ENCODE data around the gene PEPD. TPM values are rescaled to one million over a fixed set of nuclear protein-coding genes. Genes with fewer than 3 reads are reported as not detected.

The PEPD gene
- total RNA-seq, 2 donors from 2014 or later, result 52.2 to 67.9 TPM

- no peak overlapping the region for H3K27ac Mint-ChIP-seq
- no peak for DNase-seq
- Histone ChIP-seq H3K27ac (ENCODE audit: low read depth, low read length) (no peak overlapping the region), H3K4me1 (ENCODE audit: control insufficient read depth, insufficient read depth, low read length) (no peaks in the 10 kb centered on the region), H3K27me3 (ENCODE audit: control insufficient read depth, insufficient read depth, low read length, poor library complexity, severe bottlenecking) (no peaks in the 10 kb centered on the region), H3K9ac (ENCODE audit: extremely low read depth, low read length, poor library complexity, severe bottlenecking) (no peak overlapping the region), H3K36me3 (ENCODE audit: control insufficient read depth, insufficient read depth, low read length) (no peaks in the 10 kb centered on the region), H3K4me3 (ENCODE audit: low read length) (no peak overlapping the region), H3K9me3 (ENCODE audit: control insufficient read depth, low read length) (peaks cover 5% of the 10 kb centered on the region)
- H3K27me3 Mint-ChIP-seq (ENCODE audit: insufficient read depth), result no peaks in the 10 kb centered on the region
- H3K4me3 Mint-ChIP-seq, result no peak overlapping the region
- TF ChIP-seq CTCF (conservative IDR thresholded peaks at IDR 0.05), result no peak
- H3K9me3 Mint-ChIP-seq, result no peaks in the 10 kb centered on the region
- 93 to 97% methylated on average over 11 to 23 of the region's 23 CpGs for WGBS, 2 experiments (ENCODE audit: insufficient coverage in 1 of 2, insufficient read length in 1 of 2)
- no peaks in the 10 kb centered on the region for H3K4me1 Mint-ChIP-seq
- H3K36me3 Mint-ChIP-seq (ENCODE audit: low read depth), result peaks cover 11% of the 10 kb centered on the region
These were observed 75.0 kb downstream of the PEPD start for GRCh38 chr19:33446330-33447293.

GRCh38 chr19:33445442-33446329 is 75.9 kb downstream of the PEPD start:
- H3K4me3 ChIP-seq (ENCODE audit: low read length), result no peak overlapping the region
- 90 to 97% methylated on average over 14 to 17 of the region's 17 CpGs for WGBS, 2 experiments (ENCODE audit: insufficient coverage in 1 of 2, insufficient read length in 1 of 2)
- Mint-ChIP-seq H3K4me3 (no peak overlapping the region), H3K36me3 (ENCODE audit: low read depth) (peaks cover 11% of the 10 kb centered on the region), H3K27me3 (ENCODE audit: insufficient read depth) (no peaks in the 10 kb centered on the region), H3K4me1 (no peaks in the 10 kb centered on the region), H3K9me3 (no peaks in the 10 kb centered on the region), H3K27ac (no peak overlapping the region)
- H3K9me3 ChIP-seq (ENCODE audit: control insufficient read depth, low read length), result peaks cover 1% of the 10 kb centered on the region
- no peaks in the 10 kb centered on the region for H3K36me3 ChIP-seq (ENCODE audit: control insufficient read depth, insufficient read depth, low read length)
- TF ChIP-seq CTCF (conservative IDR thresholded peaks at IDR 0.05), result no peak
- no peaks in the 10 kb centered on the region for H3K27me3 ChIP-seq (ENCODE audit: control insufficient read depth, insufficient read depth, low read length, poor library complexity, severe bottlenecking)
- H3K4me1 ChIP-seq (ENCODE audit: control insufficient read depth, insufficient read depth, low read length), result no peaks in the 10 kb centered on the region
- DNase-seq, result no peak
- no peak overlapping the region for H3K9ac ChIP-seq (ENCODE audit: extremely low read depth, low read length, poor library complexity, severe bottlenecking)
- H3K27ac ChIP-seq (ENCODE audit: low read depth, low read length), result no peak overlapping the region

- no peaks in the 10 kb centered on the region for H3K4me1 ChIP-seq (ENCODE audit: control insufficient read depth, insufficient read depth, low read length)
- Mint-ChIP-seq H3K4me1 (no peaks in the 10 kb centered on the region), H3K4me3 (no peak overlapping the region), H3K36me3 (ENCODE audit: low read depth) (peaks cover 11% of the 10 kb centered on the region), H3K9me3 (no peaks in the 10 kb centered on the region), H3K27ac (no peak overlapping the region), H3K27me3 (ENCODE audit: insufficient read depth) (no peaks in the 10 kb centered on the region)
- no peaks in the 10 kb centered on the region for H3K27me3 ChIP-seq (ENCODE audit: control insufficient read depth, insufficient read depth, low read length, poor library complexity, severe bottlenecking)
- H3K9me3 ChIP-seq (ENCODE audit: control insufficient read depth, low read length), result no peaks in the 10 kb centered on the region
- TF ChIP-seq CTCF (conservative IDR thresholded peaks at IDR 0.05), result no peak
- H3K4me3 ChIP-seq (ENCODE audit: low read length), result no peak overlapping the region
- no peak overlapping the region for H3K9ac ChIP-seq (ENCODE audit: extremely low read depth, low read length, poor library complexity, severe bottlenecking)
- H3K27ac ChIP-seq (ENCODE audit: low read depth, low read length), result no peak overlapping the region
- DNase-seq, result no peak
- WGBS, 2 experiments (ENCODE audit: insufficient coverage in 1 of 2, insufficient read length in 1 of 2), result 93 to 94% methylated on average over 11 to 12 of the region's 12 CpGs
- H3K36me3 ChIP-seq (ENCODE audit: control insufficient read depth, insufficient read depth, low read length), result no peaks in the 10 kb centered on the region
These were observed 76.8 kb downstream of the PEPD start for GRCh38 chr19:33444562-33445441.

Measured in endodermal cell (in vitro differentiated cells).